ENCODE results near the gene PXDN. TPM values are rescaled to one million over a fixed set of nuclear protein-coding genes. Genes with fewer than 3 reads are reported as not detected.
"Not testable (repeated sequence)": the region's sequence is repeated elsewhere in the genome, so short reads cannot be mapped to it uniquely, and the experiment has no call there.

PXDN gene
- total and polyA plus RNA-seq, 2 donors (not counting 3 experiments of a cell fraction or from before 2014, with no cell fraction given) = 231 to 308 TPM

GRCh38 chr2:1736045-1736444, 8.3 kb downstream of the PXDN start:
- Histone ChIP-seq H3K9me3 (replicated peaks; ENCODE audit: control insufficient read depth, insufficient read depth, low read length) (no peaks in the 10 kb centered on the region), H3K4me2 (ENCODE audit: insufficient read depth, low read length) (no peak overlapping the region), H3K36me3 (ENCODE audit: control insufficient read depth in 2 of 2, extremely low read depth in 1 of 2, insufficient read depth in 2 of 2, low read length in 2 of 2) (peaks cover 0 to 4% of the 10 kb centered on the region in 2 experiments), H3K9me1 (replicated peaks; ENCODE audit: control insufficient read depth, extremely low read depth, insufficient read depth, low read length) (no peaks in the 10 kb centered on the region), H4K20me1 (replicated peaks; ENCODE audit: control insufficient read depth, extremely low read depth, insufficient read depth, low read length) (no peaks in the 10 kb centered on the region), H2AFZ (ENCODE audit: low read depth, low read length) (no peak overlapping the region), H3K9ac (replicated peaks; ENCODE audit: extremely low read depth, insufficient read depth, low read length) (no peak overlapping the region), H3K4me3 (replicated peaks in 1 of 3; ENCODE audit: insufficient read depth in 1 of 3, low read depth in 1 of 3, low read length in 3 of 3) (no peak overlapping the region), H3K4me1 (ENCODE audit: control insufficient read depth, extremely low read depth, insufficient read depth, low read length) (peaks cover 10% of the 10 kb centered on the region), H3K27ac (ENCODE audit: insufficient read depth, low read depth, low read length) (no peak overlapping the region), H3K79me2 (ENCODE audit: control insufficient read depth, insufficient read depth, low read length) (peaks cover 74% of the 10 kb centered on the region), H3K27me3 (ENCODE audit: control insufficient read depth in 2 of 2, insufficient read depth in 2 of 2, low read length in 2 of 2) (no peaks in the 10 kb centered on the region)
- no peak for TF ChIP-seq EZH2 (IDR thresholded peaks at IDR 0.05; ENCODE audit: borderline replicate concordance, low read depth, low read length, severe bottlenecking)
- no peak for TF ChIP-seq GATA2 (IDR thresholded peaks at IDR 0.05; ENCODE audit: insufficient read depth, insufficient read length, low read depth, low read length)
- TF ChIP-seq FOS (IDR thresholded peaks at IDR 0.05; ENCODE audit: borderline replicate concordance, insufficient read depth, low read length) = no peak
- TF ChIP-seq JUN (IDR thresholded peaks at IDR 0.05; ENCODE audit: borderline replicate concordance, insufficient read depth, insufficient read length, low read depth) = no peak
- no TSS peak for BruUV-seq (replicated peaks)
- no peak for DNase-seq (ENCODE audit: low read depth, low spot score)
- ChIA-PET POLR2A (interaction anchor here (1.1 kb wide), 1 partner anchor 17 kb away, joined by 3 read pairs; no protein-coding TSS in a partner anchor), CTCF (interaction anchor here (1.7 kb wide), 1 partner anchor 15 kb away, joined by 11 read pairs; no protein-coding TSS in a partner anchor)
- dilution Hi-C loops (cut with MboI; ENCODE audit: extremely low pct_ligation_motif_present, low sequenced_read_pairs) = no loop called here
- intact Hi-C loops (cut with micrococcal nuclease) = no loop called here
- FAIRE-seq = no peak

GRCh38 chr2:1733298-1733697, 11.0 kb downstream of the PXDN start:
- FAIRE-seq; H3K4me2 ChIP-seq (ENCODE audit: insufficient read depth, low read length); H3K27me3 ChIP-seq (ENCODE audit: control insufficient read depth in 2 of 2, insufficient read depth in 2 of 2, low read length in 2 of 2); H4K20me1 ChIP-seq (replicated peaks; ENCODE audit: control insufficient read depth, extremely low read depth, insufficient read depth, low read length); H2AFZ ChIP-seq (ENCODE audit: low read depth, low read length); H3K4me3 ChIP-seq (replicated peaks in 1 of 3; ENCODE audit: insufficient read depth in 1 of 3, low read depth in 1 of 3, low read length in 3 of 3); H3K9me3 ChIP-seq (replicated peaks; ENCODE audit: control insufficient read depth, insufficient read depth, low read length); intact Hi-C loops (cut with micrococcal nuclease); dilution Hi-C loops (cut with MboI; ENCODE audit: extremely low pct_ligation_motif_present, low sequenced_read_pairs); H3K36me3 ChIP-seq (ENCODE audit: control insufficient read depth in 2 of 2, extremely low read depth in 1 of 2, insufficient read depth in 2 of 2, low read length in 2 of 2); H3K27ac ChIP-seq (ENCODE audit: insufficient read depth, low read depth, low read length); H3K9me1 ChIP-seq (replicated peaks; ENCODE audit: control insufficient read depth, extremely low read depth, insufficient read depth, low read length); BruUV-seq (replicated peaks); DNase-seq (ENCODE audit: low read depth, low spot score); H3K9ac ChIP-seq (replicated peaks; ENCODE audit: extremely low read depth, insufficient read depth, low read length): not testable (repeated sequence)
- Histone ChIP-seq H3K4me1 (ENCODE audit: control insufficient read depth, extremely low read depth, insufficient read depth, low read length) (peaks cover 19% of the 10 kb centered on the region), H3K79me2 (ENCODE audit: control insufficient read depth, insufficient read depth, low read length) (peaks cover 67% of the 10 kb centered on the region)
- ChIA-PET POLR2A (interaction anchor here (0.7 kb wide), 1 partner anchor 126 kb away, joined by 9 read pairs; no protein-coding TSS in a partner anchor), CTCF (interaction anchor here (1.0 kb wide), 1 partner anchor 17 kb away, joined by 3 read pairs; no protein-coding TSS in a partner anchor)
